ENCODE measurements around the gene ACKR2.

Gene ACKR2

GRCh38 chr3:42887084-42887483 lies 77.8 kb downstream of the ACKR2 start:
- no peak for DNase-seq (ENCODE audit: low spot score)

DNA sequence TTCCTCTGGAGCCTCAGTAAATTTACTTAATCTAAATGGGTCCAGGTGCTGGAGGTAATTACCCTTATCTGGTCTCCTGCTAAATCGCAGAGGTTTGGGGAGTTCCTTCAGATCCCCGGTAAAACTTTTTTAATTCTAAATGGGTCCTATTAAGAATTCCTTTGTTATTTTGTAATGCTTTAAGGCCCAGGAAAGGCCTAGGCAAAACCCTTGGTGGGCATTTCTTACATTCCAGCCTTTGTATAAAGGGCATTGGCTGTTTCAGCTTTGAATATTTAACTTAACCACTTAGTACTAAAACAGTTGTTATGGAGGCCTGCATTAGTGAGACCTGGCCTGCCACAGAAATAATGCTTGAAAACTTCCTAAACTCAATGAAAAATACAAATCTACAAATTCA lies 81.8 kb downstream of the ACKR2 start:
- no peak for DNase-seq (ENCODE audit: low spot score)

DNA sequence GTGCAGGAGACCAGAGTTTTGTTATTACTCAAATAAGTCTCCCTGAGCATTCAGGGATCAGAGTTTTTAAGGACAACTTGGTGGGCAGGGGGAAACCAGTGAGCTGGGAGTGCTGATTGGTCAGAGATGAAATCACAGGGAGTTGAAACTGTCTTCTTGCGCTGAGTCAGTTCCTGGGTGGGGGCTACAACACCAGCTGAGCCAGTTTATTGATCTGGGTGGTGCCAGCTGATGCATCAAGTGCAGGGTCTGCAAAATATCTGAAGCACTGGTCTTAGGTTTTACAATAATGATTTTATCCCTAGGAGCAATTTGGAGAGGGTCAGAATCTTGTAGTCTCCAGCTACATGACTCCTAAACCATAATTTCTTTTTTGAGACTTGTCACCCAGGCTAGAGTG lies 82.9 kb downstream of the ACKR2 start:
- DNase-seq (ENCODE audit: low spot score): no peak

DNA sequence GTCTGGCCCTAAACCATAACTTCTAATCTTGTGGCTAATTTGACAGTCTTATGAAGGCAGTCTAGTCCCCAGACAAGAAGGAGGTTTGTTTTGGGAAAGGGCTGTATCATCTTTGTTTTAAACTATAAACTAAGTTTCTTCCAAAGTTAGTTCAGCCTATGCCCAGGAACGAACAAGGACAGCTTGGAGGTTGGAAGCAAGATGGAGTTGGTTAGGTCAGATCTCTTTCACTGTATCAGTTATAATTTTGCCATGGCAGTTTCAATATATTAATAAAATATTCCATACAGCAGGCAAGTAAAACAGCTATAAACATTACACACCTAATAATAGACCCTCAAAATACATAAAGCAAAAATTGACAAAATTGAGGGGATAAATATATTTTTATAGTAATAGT lies 83.6 kb downstream of the ACKR2 start:
- DNase-seq (ENCODE audit: low spot score): no peak

- DNase-seq (ENCODE audit: low spot score): no peak
These were observed 85.7 kb downstream of the ACKR2 start for GRCh38 chr3:42894698-42895579.

- DNase-seq (ENCODE audit: low spot score): no peak
These were observed 86.3 kb downstream of the ACKR2 start for GRCh38 chr3:42895580-42895868.

- no peak for DNase-seq (ENCODE audit: low spot score)
These were observed 89.8 kb downstream of the ACKR2 start for GRCh38 chr3:42898896-42899675.

DNA sequence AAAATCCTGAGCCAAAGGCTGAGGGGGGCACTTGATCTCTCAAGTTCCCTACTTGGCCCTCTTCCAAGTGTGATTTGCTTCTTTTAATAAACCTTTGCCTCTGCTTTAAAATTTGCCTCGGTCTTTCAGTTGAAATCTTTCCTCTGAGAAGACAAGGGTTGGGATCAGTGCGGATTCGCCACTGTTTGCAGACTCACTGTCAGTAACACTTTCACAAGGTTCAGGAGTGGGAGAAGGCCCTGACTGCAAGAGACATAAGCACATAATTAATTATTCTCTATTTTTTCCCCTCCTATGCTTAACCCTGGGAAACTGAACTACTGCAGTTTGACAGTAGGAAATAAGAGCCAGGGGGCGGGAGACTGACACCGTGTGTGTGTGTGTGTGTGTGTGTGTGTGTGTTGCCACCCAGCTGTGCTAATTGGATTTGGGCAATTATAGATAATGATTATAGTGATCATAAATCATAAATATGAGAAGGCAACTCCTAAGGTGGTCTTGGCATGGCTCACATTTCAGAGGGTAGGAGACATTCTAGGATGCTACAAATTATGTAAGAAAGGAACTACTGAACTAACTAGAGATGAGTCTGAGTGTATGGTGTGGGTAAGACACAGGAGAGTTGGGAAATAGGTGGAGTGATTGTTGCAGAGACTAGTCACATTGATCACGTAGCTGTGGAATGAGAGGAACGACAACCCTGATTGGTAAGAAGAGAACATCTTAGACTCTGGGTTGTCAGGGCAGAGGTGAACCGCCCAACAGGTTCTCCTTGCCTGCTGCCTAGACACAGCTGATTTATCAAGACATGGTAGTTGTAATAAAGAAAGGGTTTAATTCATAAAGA lies 91.2 kb downstream of the ACKR2 start:
- no peak for DNase-seq (ENCODE audit: low spot score)

DNA sequence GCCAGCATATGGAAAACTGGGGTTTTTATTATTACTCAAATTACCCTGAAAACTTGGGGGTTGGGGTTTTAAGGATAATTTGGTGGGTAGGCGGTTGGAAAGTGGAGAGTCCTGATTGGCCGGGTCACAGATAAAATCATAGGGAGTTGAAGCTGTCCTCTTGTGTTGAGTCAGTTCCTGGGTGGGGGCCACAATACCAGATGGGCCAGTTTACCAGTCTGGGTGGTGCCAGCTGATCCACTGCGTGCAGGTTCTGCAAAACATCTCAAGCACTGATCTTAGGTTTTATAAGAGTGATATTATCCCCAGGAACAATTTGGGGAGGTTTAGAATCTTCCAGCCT lies 91.8 kb downstream of the ACKR2 start:
- no peak for DNase-seq (ENCODE audit: low spot score)

GRCh38 chr3:42902257-42902656 lies 93.0 kb downstream of the ACKR2 start:
- DNase-seq (ENCODE audit: low spot score): no peak

GRCh38 chr3:42904076-42904475 lies 94.8 kb downstream of the ACKR2 start:
- DNase-seq (ENCODE audit: low spot score): no peak

DNA sequence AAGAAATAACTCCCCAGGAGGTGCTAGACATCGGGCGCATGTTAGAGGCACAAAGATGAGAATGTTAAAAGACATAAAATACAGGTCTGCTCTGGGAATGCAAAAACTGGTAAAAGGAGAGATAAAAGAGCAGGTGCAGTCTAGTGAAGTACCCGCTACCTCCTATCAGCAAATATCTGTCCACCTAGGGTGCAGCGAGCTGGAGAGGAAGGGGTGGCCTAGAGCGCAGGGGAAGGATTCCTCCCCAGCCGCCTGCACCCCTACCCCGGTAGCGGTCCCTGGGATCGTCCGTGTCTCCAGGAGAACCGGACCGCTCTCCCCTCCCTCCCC lies 96.5 kb downstream of the ACKR2 start:
- no peak for DNase-seq (ENCODE audit: low spot score)

DNA sequence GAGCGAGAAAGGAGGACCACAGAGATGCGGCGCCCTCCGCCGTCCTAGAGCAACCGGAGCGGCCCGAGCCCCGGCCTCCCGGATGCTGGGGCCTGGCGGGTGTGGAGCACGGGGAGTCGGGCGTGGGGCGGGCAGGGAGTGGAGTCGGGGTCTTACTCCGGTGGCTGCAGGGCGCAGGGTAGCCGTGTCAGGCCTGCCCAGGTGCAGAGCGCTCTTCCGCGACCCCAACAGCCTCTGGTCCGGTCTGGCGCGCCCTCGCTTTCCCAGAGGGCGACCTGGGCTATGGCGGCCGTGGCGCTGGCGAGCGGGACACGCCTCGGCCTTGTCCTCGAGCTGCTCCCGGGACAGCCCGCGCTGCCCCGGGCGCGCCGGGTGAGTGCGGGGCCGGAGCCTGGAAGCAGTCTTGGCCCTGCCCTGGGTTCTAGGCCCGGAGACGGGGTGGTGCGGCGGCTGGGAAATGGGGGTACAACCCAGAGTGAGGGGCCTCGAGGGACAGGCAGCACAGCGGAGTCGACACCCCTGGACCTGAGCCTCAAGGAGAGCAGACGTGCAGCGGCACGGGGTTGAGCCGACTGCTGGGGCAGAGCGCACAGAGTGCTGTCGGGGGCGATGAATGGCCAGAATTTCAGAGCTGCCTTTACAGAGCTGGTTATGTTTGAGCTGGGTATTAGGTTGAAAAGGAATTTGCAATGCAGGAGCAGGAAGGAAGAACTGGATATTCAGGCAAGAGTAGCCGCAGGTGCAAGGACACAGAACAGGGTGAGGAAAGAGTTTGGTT lies 97.0 kb downstream of the ACKR2 start, which contains the start of gene ZNF662:
Gene ZNF662, plus strand, starts transcription at position 73 of the 778 bp plus-strand sequence. CDS start 1,973 bp downstream, outside the sequence.
- no peak for DNase-seq (ENCODE audit: low spot score)

- no peak for DNase-seq (ENCODE audit: low spot score)
These were observed 97.6 kb downstream of the ACKR2 start for GRCh38 chr3:42906848-42907183.

GRCh38 chr3:42908675-42909074 lies 99.4 kb downstream of the ACKR2 start:
- no peak for DNase-seq (ENCODE audit: low spot score)

- no peak for DNase-seq (ENCODE audit: low spot score)
These were observed 102.3 kb downstream of the ACKR2 start for GRCh38 chr3:42911551-42911950.

DNA sequence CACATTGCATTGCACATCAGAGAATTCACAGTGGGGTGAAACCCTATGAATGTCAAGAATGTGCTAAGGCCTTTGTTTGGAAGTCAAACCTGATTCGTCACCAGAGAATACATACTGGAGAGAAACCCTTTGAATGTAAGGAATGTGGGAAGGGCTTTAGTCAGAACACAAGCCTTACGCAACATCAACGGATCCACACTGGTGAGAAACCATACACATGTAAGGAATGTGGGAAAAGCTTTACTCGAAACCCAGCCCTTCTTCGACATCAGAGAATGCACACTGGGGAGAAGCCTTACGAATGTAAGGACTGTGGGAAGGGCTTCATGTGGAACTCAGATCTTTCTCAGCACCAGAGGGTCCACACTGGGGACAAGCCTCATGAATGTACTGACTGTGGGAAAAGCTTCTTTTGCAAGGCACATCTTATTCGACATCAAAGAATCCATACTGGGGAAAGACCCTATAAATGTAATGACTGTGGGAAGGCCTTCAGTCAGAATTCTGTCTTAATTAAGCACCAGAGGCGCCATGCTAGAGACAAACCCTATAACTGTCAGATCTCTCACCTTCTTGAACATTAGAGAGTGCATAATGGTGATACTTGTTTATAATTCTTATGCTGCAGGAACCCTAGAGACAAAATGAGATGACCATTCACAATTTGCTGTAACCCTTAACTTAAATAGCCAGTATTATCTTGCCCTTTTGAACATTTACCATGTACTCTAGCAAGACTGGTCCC lies 105.7 kb downstream of the ACKR2 start:
- DNase-seq (ENCODE audit: low spot score): no peak

All from CD4-positive, alpha-beta T cell treated with Interleukin-2 at 100 ng/mL for 4 hours (primary cell).